NCI-H2107 treated with DMSO at 0.1 percent for 48 hours (cell line): ENCODE data around the gene LRRIQ1.

Source experiments
- DNase-seq: peaks from one replicate; lab custom pipeline; 2025; ENCODE audit not compliant: unreplicated experiment; lab: John Stamatoyannopoulos, UW

Gene LRRIQ1

GRCh38 chr12:85280165-85280983, 244.2 kb downstream of the LRRIQ1 start, which contains the start of gene ALX1:
TSS of gene ALX1 (plus strand) at chr12:85280220. CDS start at chr12:85280262, 42 bp downstream.
- DNase-seq = peak; percentile 14

- no peak for DNase-seq
Measured at GRCh38 chr12:85280984-85281630, 245.0 kb downstream of the LRRIQ1 start.

GRCh38 chr12:85281636-85282312, 245.6 kb downstream of the LRRIQ1 start:
- no peak for DNase-seq

GRCh38 chr12:85283560-85283959, 247.4 kb downstream of the LRRIQ1 start:
- DNase-seq = no peak
